ENCODE measurements around the gene SEL1L. TPM values are rescaled to one million over a fixed set of nuclear protein-coding genes. Genes with fewer than 3 reads are reported as not detected.
A peak's percentile ranks its signal among the peaks of the same experiment; 100 is the strongest.

SEL1L gene
- total and polyA plus RNA-seq, 2 of the 13 experiments (the other 11 are each of a cell fraction or from before 2014, with no cell fraction given): 15.3 to 61.0 TPM

- TF ChIP-seq ZNF484 (CRISPR knock-in tag; IDR thresholded peaks at IDR 0.05; ENCODE audit: borderline replicate concordance, low read depth) (no peak), DPF2 (CRISPR knock-in tag; IDR thresholded peaks at IDR 0.05; ENCODE audit: borderline replicate concordance, low read depth) (peak; percentile 53; the same call in 1 of the 2 replicates), THAP8 (CRISPR knock-in tag; IDR thresholded peaks at IDR 0.05; ENCODE audit: borderline replicate concordance) (no peak), ZNF841 (CRISPR knock-in tag; IDR thresholded peaks at IDR 0.05; ENCODE audit: borderline replicate concordance) (no peak), MLLT10 (CRISPR knock-in tag; IDR thresholded peaks at IDR 0.05) (no peak), SMC3 (IDR thresholded peaks at IDR 0.05; ENCODE audit: low read length) (no peak), ZNF235 (CRISPR knock-in tag; IDR thresholded peaks at IDR 0.05; ENCODE audit: borderline replicate concordance) (no peak), KAT8 (CRISPR knock-in tag; IDR thresholded peaks at IDR 0.05) (no peak), NCOA2 (CRISPR knock-in tag; IDR thresholded peaks at IDR 0.05) (peak; percentile 53; the same call in 1 of the 2 replicates), GLMP (CRISPR knock-in tag; IDR thresholded peaks at IDR 0.05; ENCODE audit: borderline replicate concordance) (no peak), PBX2 (CRISPR knock-in tag; IDR thresholded peaks at IDR 0.05) (no peak), TFAP4 (IDR thresholded peaks at IDR 0.05; ENCODE audit: borderline replicate concordance, low read depth) (peak; percentile 35; the same call in 1 of the 2 replicates), FOSL2 (CRISPR knock-in tag; IDR thresholded peaks at IDR 0.05) (peak; percentile 87), FOXJ3 (CRISPR knock-in tag; IDR thresholded peaks at IDR 0.05; ENCODE audit: borderline replicate concordance) (peak; percentile 41; the same call in 1 of the 2 replicates), RXRB (CRISPR knock-in tag; IDR thresholded peaks at IDR 0.05; ENCODE audit: borderline replicate concordance) (peak; percentile 35; the same call in 1 of the 2 replicates), NFE2L2 (IDR thresholded peaks at IDR 0.05; ENCODE audit: low read length) (no peak), ZBTB43 (CRISPR knock-in tag; conservative IDR thresholded peaks at IDR 0.05) (0 out of 2 replicates have a peak, but pooled peaks have one; percentile 40), FOXO1 (CRISPR knock-in tag; IDR thresholded peaks at IDR 0.05) (peak; percentile 89), SOX13 (IDR thresholded peaks at IDR 0.05) (no peak), SOX13 (CRISPR knock-in tag; conservative IDR thresholded peaks at IDR 0.05 in 1 of 2, IDR thresholded peaks at IDR 0.05 in 1 of 2) (peak in 1 of 2 experiments; percentile 57; a peak in 1 of 4 replicates), ZSCAN20 (CRISPR knock-in tag; IDR thresholded peaks at IDR 0.05; ENCODE audit: borderline replicate concordance) (no peak), SALL1 (CRISPR knock-in tag; IDR thresholded peaks at IDR 0.05) (peak; percentile 70; the same call in 1 of the 2 replicates), REL (CRISPR knock-in tag; conservative IDR thresholded peaks at IDR 0.05) (no peak)
- TF ChIP-seq, protein P1, sequence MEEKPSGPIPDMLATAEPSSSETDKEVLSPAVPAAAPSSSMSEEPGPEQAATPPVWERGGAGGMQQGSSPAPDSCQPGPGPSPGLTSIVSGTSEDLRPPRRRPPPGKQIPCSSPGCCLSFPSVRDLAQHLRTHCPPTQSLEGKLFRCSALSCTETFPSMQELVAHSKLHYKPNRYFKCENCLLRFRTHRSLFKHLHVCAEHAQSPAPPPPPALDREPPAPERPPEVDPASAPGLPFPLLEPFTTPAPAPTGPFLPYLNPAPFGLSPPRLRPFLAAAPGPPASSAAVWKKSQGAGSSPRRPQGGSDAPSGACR (CRISPR knock-in tag; IDR thresholded peaks at IDR 0.05): peak; percentile 28; the same call in 1 of the 2 replicates
Observed at GRCh38 chr14:81537193-81537592, 3.5 kb upstream of the SEL1L start (continued).
